GM18517 (cell line): ENCODE measurements around the gene VPS52.

Experiments
- ATAC-seq: cut with Tn5 transposase; IDR thresholded peaks from one replicate; pipeline ENCODE4 v1.9.1; 2021; ENCODE audit warnings: mild to moderate bottlenecking, moderate library complexity; ENCODE audit not compliant: unreplicated experiment

The VPS52 gene

DNA sequence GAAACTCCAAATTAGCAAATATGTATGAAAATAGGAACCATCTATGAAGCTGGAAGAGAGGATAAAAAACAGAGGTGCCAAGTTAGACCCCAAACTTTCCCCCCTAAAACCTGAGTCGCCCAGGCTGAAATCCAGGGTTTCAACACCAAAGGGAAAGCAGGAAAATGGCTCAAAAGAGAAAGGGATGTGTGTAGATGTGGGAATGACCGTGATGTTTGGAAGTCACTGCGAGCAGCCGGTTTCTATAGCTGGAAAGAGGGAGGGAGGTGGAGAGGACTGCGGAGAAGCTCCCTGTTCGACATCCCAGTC is 58.9 kb downstream of the VPS52 start:
- ATAC-seq, result no peak

DNA sequence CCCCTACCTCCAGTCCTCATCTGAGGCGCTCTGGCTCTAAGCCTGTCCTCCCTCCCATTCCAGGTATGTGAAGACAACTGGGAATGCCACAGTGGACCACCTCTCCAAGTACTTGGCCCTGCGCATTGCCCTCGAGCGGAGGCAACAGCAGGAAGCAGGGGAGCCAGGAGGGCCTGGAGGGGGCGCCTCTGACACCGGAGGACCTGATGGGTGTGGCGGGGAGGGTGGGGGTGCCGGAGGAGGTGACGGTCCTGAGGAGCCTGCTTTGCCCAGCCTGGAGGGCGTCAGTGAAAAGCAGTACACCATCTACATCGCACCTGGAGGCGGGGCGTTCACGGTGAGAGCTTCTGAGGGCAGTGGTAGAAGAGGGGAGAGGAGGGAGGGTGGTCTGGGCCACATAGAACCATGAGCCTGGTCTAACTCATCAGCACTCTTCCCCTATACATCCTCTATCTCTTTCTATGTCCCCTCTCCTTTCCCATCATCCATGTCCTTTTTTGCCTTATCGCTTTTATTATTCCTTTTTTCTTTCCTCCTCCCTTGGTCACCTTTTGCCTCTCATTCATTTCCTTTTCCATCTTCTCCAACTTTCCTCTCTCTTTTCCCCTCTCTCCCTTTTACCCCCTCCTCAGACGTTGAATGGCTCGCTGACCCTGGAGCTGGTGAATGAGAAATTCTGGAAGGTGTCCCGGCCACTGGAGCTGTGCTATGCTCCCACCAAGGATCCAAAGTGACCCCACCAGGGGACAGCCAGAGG is 59.8 kb downstream of the VPS52 start:
- ATAC-seq, result no peak

DNA sequence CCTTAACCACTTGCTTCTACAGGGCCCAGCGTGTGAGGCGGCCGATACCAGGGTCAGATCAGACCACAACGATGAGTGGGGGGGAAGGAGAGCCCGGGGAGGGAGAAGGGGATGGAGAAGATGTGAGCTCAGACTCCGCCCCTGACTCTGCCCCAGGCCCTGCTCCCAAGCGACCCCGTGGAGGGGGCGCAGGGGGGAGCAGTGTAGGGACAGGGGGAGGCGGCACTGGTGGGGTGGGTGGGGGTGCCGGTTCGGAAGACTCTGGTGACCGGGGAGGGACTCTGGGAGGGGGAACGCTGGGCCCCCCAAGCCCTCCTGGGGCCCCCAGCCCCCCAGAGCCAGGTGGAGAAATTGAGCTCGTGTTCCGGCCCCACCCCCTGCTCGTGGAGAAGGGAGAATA is 60.5 kb downstream of the VPS52 start:
- ATAC-seq, result no peak

DNA sequence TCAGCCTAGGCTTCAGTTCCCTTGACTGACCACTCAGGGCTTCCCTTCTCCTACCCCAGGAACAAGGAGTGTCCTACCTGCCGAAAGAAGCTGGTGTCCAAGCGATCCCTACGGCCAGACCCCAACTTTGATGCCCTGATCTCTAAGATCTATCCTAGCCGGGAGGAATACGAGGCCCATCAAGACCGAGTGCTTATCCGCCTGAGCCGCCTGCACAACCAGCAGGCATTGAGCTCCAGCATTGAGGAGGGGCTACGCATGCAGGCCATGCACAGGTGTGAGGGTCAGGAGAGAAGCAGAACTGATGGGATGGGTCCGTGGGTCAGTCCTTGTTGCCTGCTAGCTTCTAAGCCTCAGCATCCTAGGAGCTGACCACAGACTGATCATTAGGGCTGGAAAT is 61.8 kb downstream of the VPS52 start:
- no peak for ATAC-seq

DNA sequence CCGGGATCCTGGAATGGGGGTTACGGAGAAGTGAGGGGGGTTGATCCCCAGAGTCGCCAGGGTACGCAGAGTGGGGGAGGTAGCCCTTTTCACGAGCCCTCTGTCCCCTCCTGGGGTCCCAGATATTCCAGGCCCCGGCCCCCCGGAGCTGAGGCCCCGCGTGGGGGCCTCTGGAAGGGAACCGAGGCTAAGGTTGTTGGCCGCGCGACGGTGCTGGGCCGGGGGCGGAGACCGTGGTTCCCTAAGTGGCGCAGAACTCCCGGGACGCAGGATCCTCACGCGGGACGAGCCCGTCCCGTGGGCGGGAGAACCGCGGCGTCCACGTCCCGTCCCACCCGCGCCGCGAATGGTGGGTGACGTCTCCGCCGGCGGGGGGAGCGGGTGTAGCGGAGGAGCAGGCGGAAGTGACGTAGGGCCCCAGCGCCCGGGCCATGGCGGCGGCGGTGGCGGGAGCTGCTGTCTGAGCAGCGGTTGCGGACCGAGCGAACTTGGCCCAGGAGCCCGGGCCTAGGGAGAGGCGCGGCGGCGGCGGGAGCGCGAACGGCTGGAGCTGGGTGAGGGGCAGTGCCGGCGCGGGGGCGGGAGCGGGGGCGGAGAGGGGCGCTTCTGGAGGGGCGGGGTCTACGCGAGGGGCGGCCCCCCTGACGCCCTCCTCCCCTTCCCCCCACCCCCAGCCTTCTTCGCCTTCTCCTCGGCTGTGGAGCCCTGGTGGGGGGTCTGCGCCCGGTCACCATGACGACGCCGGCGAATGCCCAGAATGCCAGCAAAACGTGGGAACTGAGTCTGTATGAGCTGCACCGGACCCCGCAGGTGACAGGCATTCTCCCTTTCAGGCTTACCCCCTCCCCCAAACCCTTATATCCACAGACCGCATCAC is 63.3 kb downstream of the VPS52 start, which contains the start of gene RING1:
RING1 (plus strand) TSS at position 410 of the 877 bp plus-strand sequence; CDS start at position 733, 323 bp downstream.
- no peak for ATAC-seq

DNA sequence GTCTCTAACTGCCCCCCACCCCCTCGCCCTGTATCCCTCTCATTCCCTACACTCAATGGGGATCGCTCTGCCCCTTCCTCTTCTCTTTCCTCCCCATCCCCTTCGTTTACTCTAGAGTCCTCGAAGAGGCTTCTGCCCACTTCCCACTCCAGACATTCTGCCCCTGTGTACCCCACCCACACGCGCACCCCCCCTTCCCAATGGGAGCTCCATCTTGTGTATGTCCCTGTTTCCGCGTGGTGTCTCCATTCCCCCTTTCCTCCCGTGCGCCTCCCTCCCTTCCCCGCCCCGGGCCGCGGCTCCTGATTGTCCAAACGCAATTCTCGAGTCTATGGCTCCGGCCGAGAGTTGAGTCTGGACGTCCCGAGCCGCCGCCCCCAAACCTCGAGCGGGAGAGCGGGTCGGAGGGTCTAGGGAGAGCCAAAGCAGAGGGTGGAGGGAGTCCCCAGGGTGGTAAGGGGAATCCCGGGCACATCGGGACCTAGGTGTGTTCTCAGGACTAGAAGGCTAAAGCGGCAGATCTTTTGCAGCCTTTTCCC is 64.1 kb downstream of the VPS52 start:
- ATAC-seq, result no peak

DNA sequence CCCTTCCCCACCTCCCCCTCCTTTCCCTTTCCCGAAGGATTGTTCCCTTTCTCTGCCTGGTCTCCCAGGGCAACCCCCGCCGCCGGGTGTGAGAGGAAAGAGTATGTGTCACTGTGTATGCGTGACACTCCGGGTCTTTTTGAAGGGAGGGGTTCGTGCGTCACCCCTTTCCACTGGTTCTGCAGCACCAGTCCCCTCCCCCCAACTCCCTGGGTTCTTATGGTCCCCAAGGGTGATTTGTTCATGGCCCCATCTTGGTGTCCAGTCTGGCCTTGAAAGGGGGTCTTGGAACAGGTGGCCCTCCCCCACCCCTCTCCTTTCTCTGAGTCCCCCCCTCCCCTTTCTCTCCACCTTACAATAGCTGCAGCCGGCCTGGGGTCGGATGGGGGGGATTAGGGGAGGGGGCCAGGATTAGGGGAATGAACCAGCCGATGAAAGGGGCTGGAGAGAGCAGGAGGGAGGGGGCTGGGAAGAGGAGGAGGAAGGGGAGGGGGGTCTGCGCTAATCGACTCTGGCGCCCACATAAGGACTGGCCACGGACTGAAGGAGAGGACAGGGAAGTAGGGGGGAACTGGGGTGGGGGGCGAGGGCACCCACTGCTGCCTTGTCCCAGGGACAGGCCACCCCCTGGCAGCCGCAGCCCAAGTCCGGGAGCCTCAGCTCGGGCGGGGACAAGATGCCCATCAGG is 64.7 kb downstream of the VPS52 start:
- no peak for ATAC-seq

DNA sequence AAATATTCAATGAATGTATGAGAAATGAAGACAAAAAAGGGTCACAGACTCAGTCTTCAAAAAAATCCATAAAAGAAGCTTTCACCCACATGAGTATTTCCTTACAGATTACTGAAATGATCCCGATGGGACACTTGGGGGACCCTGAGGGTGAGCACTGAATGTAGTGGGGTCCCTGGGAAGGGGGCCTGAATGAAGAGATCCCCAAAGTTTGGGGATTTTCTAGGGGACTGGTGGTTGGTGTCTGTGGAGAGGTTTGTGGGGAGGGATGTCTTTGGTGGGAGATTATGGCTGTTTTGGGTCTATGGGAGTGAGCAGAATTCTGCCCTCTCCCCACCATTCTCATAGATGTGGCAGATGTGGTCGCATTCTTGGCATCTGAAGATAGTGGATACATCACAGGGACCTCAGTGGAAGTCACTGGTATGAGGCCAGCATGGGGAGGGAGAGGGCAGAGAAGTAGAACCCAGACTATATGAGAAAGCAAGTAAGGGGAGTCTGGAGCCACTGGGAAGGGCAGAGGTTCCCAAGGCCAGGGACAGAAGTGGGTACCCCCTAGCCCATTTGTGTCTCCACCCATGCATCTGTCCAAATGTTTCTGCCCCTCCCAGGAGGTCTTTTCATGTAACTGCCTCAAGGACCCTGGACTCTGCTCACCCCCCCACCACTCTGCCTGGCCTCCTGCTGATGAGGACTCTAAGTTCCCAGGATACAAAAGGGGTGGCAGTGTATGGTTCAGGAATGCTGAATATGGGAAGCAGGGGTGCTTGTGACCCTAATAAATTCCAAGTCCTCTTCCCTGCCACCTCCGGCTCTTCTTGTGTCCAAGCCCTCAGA is 65.4 kb downstream of the VPS52 start:
- no peak for ATAC-seq

DNA sequence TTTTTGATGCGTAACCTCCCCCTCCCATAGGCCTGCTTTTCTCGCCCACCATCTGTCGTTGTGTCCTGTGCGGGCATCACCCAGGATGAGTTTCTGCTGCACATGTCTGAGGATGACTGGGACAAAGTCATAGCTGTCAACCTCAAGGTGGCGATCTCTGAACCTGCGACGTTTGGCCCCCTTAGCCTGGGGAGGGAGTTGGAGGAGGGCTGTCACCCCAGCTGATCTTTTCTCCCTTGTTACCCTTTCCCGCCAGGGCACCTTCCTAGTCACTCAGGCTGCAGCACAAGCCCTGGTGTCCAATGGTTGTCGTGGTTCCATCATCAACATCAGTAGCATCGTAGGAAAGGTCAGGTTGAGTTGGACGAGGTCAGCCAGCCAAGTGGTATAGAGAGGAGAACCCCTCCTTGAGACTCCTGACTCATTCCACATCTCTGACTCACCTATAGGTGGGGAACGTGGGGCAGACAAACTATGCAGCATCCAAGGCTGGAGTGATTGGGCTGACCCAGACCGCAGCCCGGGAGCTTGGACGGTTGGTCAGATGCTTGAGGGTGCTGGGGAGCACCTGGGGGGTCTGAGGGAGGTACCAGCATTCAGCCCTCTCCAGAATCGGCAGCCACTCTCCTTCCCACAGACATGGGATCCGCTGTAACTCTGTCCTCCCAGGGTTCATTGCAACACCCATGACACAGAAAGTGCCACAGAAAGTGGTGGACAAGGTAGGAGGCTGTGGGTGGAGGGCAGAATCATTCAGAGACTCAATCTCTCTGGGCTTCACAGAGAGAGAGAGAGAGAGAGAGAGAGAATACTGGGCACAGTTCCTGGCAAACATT is 66.3 kb downstream of the VPS52 start:
- ATAC-seq, result no peak

DNA sequence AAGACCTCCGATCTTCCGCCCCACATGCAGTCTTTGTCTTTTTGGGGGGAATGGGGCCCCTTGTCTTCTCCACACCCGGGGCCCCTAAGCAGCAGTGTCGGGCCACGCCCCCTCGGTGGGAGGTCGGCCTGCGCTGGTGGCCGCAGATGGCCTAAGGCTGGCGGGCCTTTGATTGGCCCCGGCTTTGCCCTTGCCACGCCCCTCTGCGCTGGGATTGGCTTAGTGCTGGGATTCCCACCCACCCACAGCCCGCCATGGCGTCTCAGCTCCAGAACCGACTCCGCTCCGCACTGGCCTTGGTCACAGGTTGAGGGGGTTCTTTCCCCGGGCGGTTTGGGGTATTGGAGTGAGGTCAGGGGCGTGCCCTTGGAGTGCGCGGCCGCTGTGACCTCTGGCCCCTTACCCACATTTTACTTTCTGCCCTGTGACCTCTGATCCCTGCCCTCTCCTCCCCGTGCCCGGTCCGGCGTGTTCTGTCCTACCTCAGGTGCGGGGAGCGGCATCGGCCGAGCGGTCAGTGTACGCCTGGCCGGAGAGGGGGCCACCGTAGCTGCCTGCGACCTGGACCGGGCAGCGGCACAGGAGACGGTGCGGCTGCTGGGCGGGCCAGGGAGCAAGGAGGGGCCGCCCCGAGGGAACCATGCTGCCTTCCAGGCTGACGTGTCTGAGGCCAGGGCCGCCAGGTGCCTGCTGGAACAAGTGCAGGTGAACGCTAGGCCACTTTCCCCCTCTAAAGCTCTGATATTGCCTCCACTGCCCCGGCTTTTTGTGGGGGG is 67.1 kb downstream of the VPS52 start, which contains the start of gene HSD17B8:
HSD17B8 (plus strand) TSS at position 241 of the 776 bp plus-strand sequence; CDS start at position 255, 14 bp downstream.
- ATAC-seq, result peak; percentile 41

DNA sequence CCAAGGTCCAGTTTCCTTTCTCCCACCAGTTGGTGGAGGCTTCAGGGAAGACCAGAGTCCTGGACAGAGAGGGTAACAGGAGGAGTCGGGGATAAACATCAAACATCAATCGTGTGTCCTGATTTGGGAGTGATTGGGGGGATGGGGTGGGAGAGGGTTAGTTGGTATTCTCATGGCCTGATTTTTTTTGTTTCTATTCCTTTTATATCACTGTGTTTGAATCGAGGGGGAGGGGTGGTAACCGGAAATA is 67.6 kb downstream of the VPS52 start:
- ATAC-seq, result no peak

DNA sequence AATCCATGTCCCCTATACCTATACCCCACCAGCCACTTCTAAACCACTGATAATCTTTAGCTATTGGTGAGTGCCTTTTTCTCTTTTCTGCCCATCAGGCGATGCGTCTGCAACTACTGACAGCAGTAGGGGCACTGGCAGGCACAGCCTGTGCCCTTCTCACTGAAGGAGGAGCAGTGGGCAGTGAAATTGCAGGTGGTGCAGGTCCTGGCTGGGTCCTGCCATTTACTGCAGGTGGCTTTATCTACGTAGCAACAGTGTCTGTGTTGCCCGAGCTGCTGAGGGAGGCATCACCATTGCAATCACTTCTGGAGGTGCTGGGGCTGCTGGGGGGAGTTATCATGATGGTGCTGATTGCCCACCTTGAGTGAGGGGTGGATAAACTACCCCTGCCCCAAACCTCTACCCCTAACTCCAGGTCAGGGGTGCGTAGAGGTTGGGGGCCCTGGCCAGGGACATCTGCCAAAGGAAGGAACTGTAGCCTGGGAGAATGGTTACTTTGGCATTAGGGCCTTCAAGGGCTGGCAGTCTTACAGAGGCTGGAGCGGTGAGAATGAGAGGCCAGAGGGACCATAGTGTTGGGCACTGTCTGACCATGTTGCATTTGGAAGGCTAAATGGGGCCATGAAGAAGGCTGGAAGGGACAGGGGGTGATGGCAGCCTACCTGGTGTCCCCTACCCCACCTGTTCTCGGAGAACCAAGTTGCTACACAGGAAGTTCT is 68.1 kb downstream of the VPS52 start:
- ATAC-seq, result no peak

DNA sequence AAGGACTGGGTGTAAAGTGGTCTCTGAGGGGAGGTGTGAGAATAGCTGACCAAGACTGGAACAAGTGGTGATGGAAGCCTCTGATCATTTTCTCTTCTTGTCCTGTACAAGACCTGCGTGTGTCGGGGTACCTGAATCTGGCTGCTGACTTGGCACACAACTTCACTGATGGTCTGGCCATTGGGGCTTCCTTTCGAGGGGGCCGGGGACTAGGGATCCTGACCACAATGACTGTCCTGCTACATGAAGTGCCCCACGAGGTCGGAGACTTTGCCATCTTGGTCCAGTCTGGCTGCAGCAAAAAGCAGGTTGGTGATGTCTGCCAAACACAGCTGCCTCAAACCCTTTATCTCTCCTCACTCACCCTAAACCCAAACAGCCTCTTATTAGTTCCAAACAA is 68.9 kb downstream of the VPS52 start:
- ATAC-seq, result no peak

DNA sequence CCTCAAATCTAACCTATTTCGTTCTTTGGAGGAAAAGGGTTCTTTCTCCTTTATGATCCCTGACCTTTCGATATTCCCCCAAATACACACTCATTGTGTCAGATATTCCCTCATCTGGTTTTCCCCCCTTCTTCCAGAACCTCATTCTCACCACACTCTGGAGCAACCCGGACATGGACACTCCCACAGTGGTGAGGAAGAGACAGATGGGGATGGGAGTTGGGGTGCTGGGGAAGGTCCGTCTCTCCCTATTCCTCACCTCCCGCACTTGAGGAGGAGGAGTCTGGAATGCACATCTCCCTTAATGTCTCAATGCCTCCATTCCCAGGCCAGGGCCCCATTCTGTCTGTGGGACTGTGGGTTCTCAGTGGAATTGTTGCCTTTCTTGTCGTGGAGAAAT is 69.7 kb downstream of the VPS52 start:
- no peak for ATAC-seq

DNA sequence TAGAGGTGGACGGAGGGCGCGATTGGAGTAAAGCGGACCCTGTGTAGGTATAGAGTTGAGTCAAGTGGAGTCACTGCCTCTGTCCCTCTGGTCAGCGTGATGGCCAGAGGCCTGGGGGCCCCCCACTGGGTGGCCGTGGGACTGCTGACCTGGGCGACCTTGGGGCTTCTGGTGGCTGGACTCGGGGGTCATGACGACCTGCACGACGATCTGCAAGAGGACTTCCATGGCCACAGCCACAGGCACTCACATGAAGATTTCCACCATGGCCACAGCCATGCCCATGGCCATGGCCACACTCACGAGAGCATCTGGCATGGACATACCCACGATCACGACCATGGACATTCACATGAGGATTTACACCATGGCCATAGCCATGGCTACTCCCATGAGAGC is 70.5 kb downstream of the VPS52 start:
- ATAC-seq, result no peak
